H9 (cell line): ENCODE results near the gene KBTBD8. TPM values are rescaled to one million over a fixed set of nuclear protein-coding genes. Genes with fewer than 3 reads are reported as not detected.

Source experiments
- DNase-seq: peaks from one replicate; pipeline ENCODE4 v3.0.0-alpha.2; 2017
- H2AFZ ChIP-seq: one replicate; pipeline ENCODE4 v1.6.1; 2013; ENCODE audit warnings: mild to moderate bottlenecking, low read length, control low read depth, moderate library complexity
- H2AK5ac ChIP-seq: 2 replicates; pipeline ENCODE4 v1.6.1; 2013; ENCODE audit warnings: low read length, control low read depth, mixed read lengths; ENCODE audit not compliant: insufficient read length
- H2BK120ac ChIP-seq: one replicate; pipeline ENCODE4 v1.6.1; 2013; ENCODE audit warnings: low read depth, mild to moderate bottlenecking, low read length, control low read depth, inconsistent platforms; ENCODE audit not compliant: poor library complexity, severe bottlenecking
- H2BK12ac ChIP-seq: 2 replicates; pipeline ENCODE4 v1.6.1; 2013; ENCODE audit warnings: low read length, control low read depth, mixed read lengths, low read depth; ENCODE audit not compliant: insufficient read length
- H2BK15ac ChIP-seq: 2 replicates; pipeline ENCODE4 v1.6.1; 2013; ENCODE audit warnings: low read depth, low read length, control low read depth
- H2BK20ac ChIP-seq: one replicate; pipeline ENCODE4 v1.6.1; 2013; ENCODE audit warnings: low read depth, mild to moderate bottlenecking, low read length, control low read depth, inconsistent platforms; ENCODE audit not compliant: poor library complexity, severe bottlenecking
- H2BK5ac ChIP-seq: 2 replicates; pipeline ENCODE4 v1.6.1; 2013; ENCODE audit warnings: low read length, control low read depth, mixed read lengths; ENCODE audit not compliant: insufficient read length
- H3K14ac ChIP-seq: 2 replicates; pipeline ENCODE4 v1.6.1; 2013; ENCODE audit warnings: low read length, control low read depth; ENCODE audit not compliant: insufficient read depth
- H3K18ac ChIP-seq: 2 replicates; pipeline ENCODE4 v1.6.1; 2013; ENCODE audit warnings: low read depth, mild to moderate bottlenecking, mixed read lengths, low read length, control low read depth; ENCODE audit not compliant: insufficient read length
- H3K23ac ChIP-seq: 2 replicates; pipeline ENCODE4 v1.6.1; 2013; ENCODE audit warnings: low read length, control low read depth, mixed read lengths, low read depth; ENCODE audit not compliant: insufficient read length
- H3K23me2 ChIP-seq: 2 replicates; pipeline ENCODE4 v1.6.1; 2013; ENCODE audit warnings: low read depth, mild to moderate bottlenecking, mixed read lengths, low read length, control low read depth; ENCODE audit not compliant: insufficient read length, poor library complexity, severe bottlenecking
- H3K27ac ChIP-seq: 2 replicates; pipeline ENCODE4 v1.5.1; 2013; ENCODE audit warnings: low read length, control low read depth, mixed read lengths, low read depth; ENCODE audit not compliant: insufficient read length
- H3K27me3 ChIP-seq: 2 replicates; pipeline ENCODE4 v1.6.1; 2013; ENCODE audit warnings: low read length, control low read depth, inconsistent platforms; ENCODE audit not compliant: insufficient read depth
- H3K4ac ChIP-seq: 2 replicates; pipeline ENCODE4 v1.6.1; 2013; ENCODE audit warnings: low read depth, mild to moderate bottlenecking, control low read depth, inconsistent platforms, low read length, moderate library complexity
- H3K4me1 ChIP-seq: 2 replicates; pipeline ENCODE4 v1.6.1; 2013; ENCODE audit warnings: low read length, control low read depth, inconsistent platforms; ENCODE audit not compliant: insufficient read depth
- H3K4me2 ChIP-seq: 2 replicates; pipeline ENCODE4 v1.6.1; 2013; ENCODE audit warnings: low read length, control low read depth, mixed read lengths; ENCODE audit not compliant: insufficient read length, insufficient read depth
- H3K56ac ChIP-seq: 2 replicates; pipeline ENCODE4 v1.6.1; 2013; ENCODE audit warnings: low read depth, mild to moderate bottlenecking, mixed read lengths, low read length, control low read depth; ENCODE audit not compliant: insufficient read length
- H3K79me1 ChIP-seq: 2 replicates; pipeline ENCODE4 v1.6.1; 2013; ENCODE audit warnings: low read depth, mild to moderate bottlenecking, moderate library complexity, low read length, control low read depth, inconsistent platforms; ENCODE audit not compliant: insufficient read depth, poor library complexity, severe bottlenecking
- H3K79me2 ChIP-seq: 2 replicates; pipeline ENCODE4 v1.6.1; 2013; ENCODE audit warnings: low read length, control low read depth, inconsistent platforms; ENCODE audit not compliant: insufficient read depth
- H3K9ac ChIP-seq: 2 replicates; pipeline ENCODE4 v1.6.1; 2013; ENCODE audit warnings: low read length, control low read depth, mixed read lengths; ENCODE audit not compliant: insufficient read length; ENCODE audit errors: extremely low read depth
- H3K9me3 ChIP-seq: one replicate; pipeline ENCODE4 v1.6.1; 2013; ENCODE audit warnings: low read depth, low read length, inconsistent platforms; ENCODE audit not compliant: control insufficient read depth
- H3T11ph ChIP-seq: one replicate; pipeline ENCODE4 v1.6.1; 2013; ENCODE audit warnings: mild to moderate bottlenecking, low read length, control low read depth, inconsistent platforms
- H4K20me1 ChIP-seq: one replicate; pipeline ENCODE4 v1.6.1; 2013; ENCODE audit not compliant: control insufficient read depth, insufficient read length, insufficient read depth
- H4K5ac ChIP-seq: 2 replicates; pipeline ENCODE4 v1.6.1; 2013; ENCODE audit warnings: low read depth, mild to moderate bottlenecking, mixed read lengths, low read length, control low read depth; ENCODE audit not compliant: insufficient read length
- H4K8ac ChIP-seq: replicated peaks from 2 replicates; pipeline ENCODE4 v1.6.1; 2013; ENCODE audit warnings: low read length, control low read depth, mixed read lengths, low read depth; ENCODE audit not compliant: insufficient read length
- H4K91ac ChIP-seq: 2 replicates; pipeline ENCODE4 v1.6.1; 2013; ENCODE audit warnings: low read depth, mild to moderate bottlenecking, moderate library complexity, mixed read lengths, low read length, control low read depth; ENCODE audit not compliant: insufficient read length
- H3K27ac Mint-ChIP-seq, 3 experiments: 2 replicates in 2 of 3; 3 replicates in 1 of 3; pipeline ENCODE4 v1.8.0; 2020 to 2021; ENCODE audit warnings: mixed read lengths in 3 of 3, mild to moderate bottlenecking in 1 of 3, moderate library complexity in 1 of 3
- H3K27me3 Mint-ChIP-seq: 2 replicates; pipeline ENCODE4 v1.8.0; 2021; ENCODE audit warnings: low read depth, mild to moderate bottlenecking, moderate library complexity, mixed read lengths
- H3K36me3 Mint-ChIP-seq, 3 experiments: 2 replicates in 2 of 3; 3 replicates in 1 of 3; pipeline ENCODE4 v1.8.0; 2020 to 2021; ENCODE audit warnings: low read depth in 3 of 3, mixed read lengths in 3 of 3; ENCODE audit not compliant: insufficient read depth in 1 of 3
- H3K4me1 Mint-ChIP-seq, 2 experiments: 2 replicates each; pipeline ENCODE4 v1.8.0; 2020; ENCODE audit warnings: mixed read lengths in 2 of 2
- H3K4me3 Mint-ChIP-seq, 2 experiments: 2 replicates in 1 of 2; 3 replicates in 1 of 2; pipeline ENCODE4 v1.8.0; 2020 to 2021; ENCODE audit warnings: mild to moderate bottlenecking in 2 of 2, mixed read lengths in 2 of 2, moderate library complexity in 1 of 2
- H3K9me3 Mint-ChIP-seq, 2 experiments: 2 replicates in 1 of 2; 3 replicates in 1 of 2; pipeline ENCODE4 v1.8.0; 2020; ENCODE audit warnings: mild to moderate bottlenecking in 2 of 2, mixed read lengths in 2 of 2, moderate library complexity in 1 of 2
- CTCF ChIP-seq: fragments of 200-600 bp; sonication (generic); conservative IDR thresholded peaks from 3 replicates; pipeline ENCODE4 v1.8.0; 2021; ENCODE audit warnings: antibody characterized with exemption, mild to moderate bottlenecking
- WGBS: extraction: QIAGEN DNeasy Blood & Tissue Kit; methylation state at CpG from one replicate; pipeline ENCODE4 v1.1.7; 2013; ENCODE audit warnings: missing lambda C conversion rate, low lambda C conversion rate, mixed read lengths; ENCODE audit not compliant: insufficient read length; ENCODE audit errors: extremely low coverage; 5-methylcytosine and 5-hydroxymethylcytosine counted together
- total RNA-seq: library from RNA; stranded (reverse); gene quantifications from 2 replicates; pipeline ENCODE4 v1.2.1, GENCODE V29; 2021

The KBTBD8 gene
- total RNA-seq, 1 experiment from 2014 or later = 16.7 TPM

- Histone ChIP-seq H3K4me2 (no peak overlapping the region), H3K23ac (no peak overlapping the region), H3K56ac (no peak overlapping the region), H4K8ac (no peak overlapping the region), H4K91ac (no peak overlapping the region), H3K23me2 (no peaks in the 10 kb centered on the region), H2BK5ac (no peak overlapping the region), H2BK12ac (no peak overlapping the region), H2BK15ac (no peak overlapping the region), H3K18ac (no peak overlapping the region), H4K5ac (no peak overlapping the region), H3K9ac (no peak overlapping the region), H2BK120ac (no peak overlapping the region), H3K14ac (no peak overlapping the region), H2AK5ac (no peak overlapping the region), H3K27me3 (no peaks in the 10 kb centered on the region), H4K20me1 (no peaks in the 10 kb centered on the region), H3K79me2 (no peaks in the 10 kb centered on the region), H3K27ac (no peak overlapping the region), H3K4me1 (peaks cover 4% of the 10 kb centered on the region; the same call in 1 of the 2 replicates), H3K9me3 (no peaks in the 10 kb centered on the region), H3K79me1 (no peaks in the 10 kb centered on the region), H2BK20ac (no peak overlapping the region), H3K4ac (no peak overlapping the region), H2AFZ (no peak overlapping the region), H3T11ph (no peak overlapping the region)
- Mint-ChIP-seq H3K4me1 (peaks cover 21 to 24% of the 10 kb centered on the region in 2 experiments), H3K27me3 (no peaks in the 10 kb centered on the region), H3K27ac (no peak overlapping the region), H3K4me3 (no peak overlapping the region), H3K36me3 (peaks cover 0 to 27% (median 4%) of the 10 kb centered on the region in 3 experiments; a peak in 4 of 7 replicates), H3K9me3 (no peaks in the 10 kb centered on the region)
- no CpG with 5 or more reads among the region's 6 CpGs for WGBS
- TF ChIP-seq CTCF = no peak
- DNase-seq = no peak
Measured at GRCh38 chr3:67012564-67012963, 14.5 kb downstream of the KBTBD8 start.
